Measurements from ENCODE around the gene NANS. TPM values are rescaled to one million over a fixed set of nuclear protein-coding genes. Genes with fewer than 3 reads are reported as not detected.

The NANS gene
- polyA plus RNA-seq, 1 donor (not counting 4 experiments of a cell fraction or from before 2014, with no cell fraction given), result 63.1 TPM

GRCh38 chr9:98031935-98032334 is 24.6 kb upstream of the NANS start:
- no peak overlapping the region for H3K4me2 ChIP-seq (ENCODE audit: control insufficient read depth, extremely low read depth, insufficient read depth, low read depth, low read length)
- dilution Hi-C loops (cut with MboI; ENCODE audit: extremely low pct_ligation_motif_present, low sequenced_read_pairs), result no loop called here
- H3K27ac ChIP-seq (ENCODE audit: control insufficient read depth, insufficient read depth, low read length), result no peak overlapping the region
- no peak for TF ChIP-seq CTCF (optimal IDR thresholded peaks at IDR 0.05 in 1 of 3, IDR thresholded peaks at IDR 0.05 in 1 of 3, conservative IDR thresholded peaks at IDR 0.05 in 1 of 3; ENCODE audit: extremely low read depth in 1 of 3, insufficient read depth in 2 of 3, low read length in 3 of 3)
- no peak for TF ChIP-seq EZH2 (IDR thresholded peaks at IDR 0.05; ENCODE audit: low read length)
- no peak overlapping the region for H3K9ac ChIP-seq (ENCODE audit: control insufficient read depth, extremely low read depth, insufficient read depth, low read length)
- no peaks in the 10 kb centered on the region for H3K9me3 ChIP-seq (ENCODE audit: control insufficient read depth, low read depth, low read length)
- H3K36me3 ChIP-seq (ENCODE audit: control insufficient read depth in 2 of 2, extremely low read depth in 1 of 2, insufficient read depth in 2 of 2, low read length in 2 of 2), result no peaks in the 10 kb centered on the region
- DNase-seq (ENCODE audit: low read depth, low spot score) (no peak), FAIRE-seq (no peak)
- no peak overlapping the region for H2AFZ ChIP-seq (ENCODE audit: control insufficient read depth, low read length)
- no peak overlapping the region for H3K4me3 ChIP-seq (ENCODE audit: control insufficient read depth in 2 of 3, extremely low read depth in 1 of 3, insufficient read depth in 2 of 3, low read depth in 1 of 3, low read length in 3 of 3)
- H3K4me1 ChIP-seq (ENCODE audit: control insufficient read depth, extremely low read depth, insufficient read depth, low read length), result peaks cover 5% of the 10 kb centered on the region
- H3K79me2 ChIP-seq (ENCODE audit: control insufficient read depth, insufficient read depth, low read length), result no peaks in the 10 kb centered on the region
- H4K20me1 ChIP-seq (ENCODE audit: control insufficient read depth, extremely low read depth, insufficient read depth, low read length), result no peaks in the 10 kb centered on the region
- H3K27me3 ChIP-seq (ENCODE audit: control insufficient read depth, extremely low read depth, insufficient read depth, low read length), result no peaks in the 10 kb centered on the region
- no peaks in the 10 kb centered on the region for H3K9me1 ChIP-seq (ENCODE audit: control insufficient read depth, extremely low read depth, insufficient read depth, low read length)

GRCh38 chr9:98034593-98035546 is 21.7 kb upstream of the NANS start:
- H3K27me3 ChIP-seq (ENCODE audit: control insufficient read depth, extremely low read depth, insufficient read depth, low read length), result no peaks in the 10 kb centered on the region
- H3K36me3 ChIP-seq (ENCODE audit: control insufficient read depth in 2 of 2, extremely low read depth in 1 of 2, insufficient read depth in 2 of 2, low read length in 2 of 2), result no peaks in the 10 kb centered on the region
- peak overlapping the region; percentile 1 for H2AFZ ChIP-seq (ENCODE audit: control insufficient read depth, low read length)
- H3K4me2 ChIP-seq (ENCODE audit: control insufficient read depth, extremely low read depth, insufficient read depth, low read depth, low read length), result peak overlapping the region; percentile 39
- peak; percentile 40 for DNase-seq (ENCODE audit: low read depth, low spot score)
- peak; percentile 66 for FAIRE-seq
- peaks cover 8% of the 10 kb centered on the region for H3K4me1 ChIP-seq (ENCODE audit: control insufficient read depth, extremely low read depth, insufficient read depth, low read length)
- TF ChIP-seq EZH2 (IDR thresholded peaks at IDR 0.05; ENCODE audit: low read length) (no peak), CTCF (optimal IDR thresholded peaks at IDR 0.05 in 1 of 3, IDR thresholded peaks at IDR 0.05 in 1 of 3, conservative IDR thresholded peaks at IDR 0.05 in 1 of 3; ENCODE audit: extremely low read depth in 1 of 3, insufficient read depth in 2 of 3, low read length in 3 of 3) (peak; percentile 85 to 87 (median 86))
- dilution Hi-C loops (cut with MboI; ENCODE audit: extremely low pct_ligation_motif_present, low sequenced_read_pairs), result no loop called here
- H3K4me3 ChIP-seq (ENCODE audit: control insufficient read depth in 2 of 3, extremely low read depth in 1 of 3, insufficient read depth in 2 of 3, low read depth in 1 of 3, low read length in 3 of 3), result no peak overlapping the region
- no peaks in the 10 kb centered on the region for H3K9me1 ChIP-seq (ENCODE audit: control insufficient read depth, extremely low read depth, insufficient read depth, low read length)
- H3K9ac ChIP-seq (ENCODE audit: control insufficient read depth, extremely low read depth, insufficient read depth, low read length), result no peak overlapping the region
- no peaks in the 10 kb centered on the region for H3K9me3 ChIP-seq (ENCODE audit: control insufficient read depth, low read depth, low read length)
- no peak overlapping the region for H3K27ac ChIP-seq (ENCODE audit: control insufficient read depth, insufficient read depth, low read length)
- no peaks in the 10 kb centered on the region for H4K20me1 ChIP-seq (ENCODE audit: control insufficient read depth, extremely low read depth, insufficient read depth, low read length)
- H3K79me2 ChIP-seq (ENCODE audit: control insufficient read depth, insufficient read depth, low read length), result no peaks in the 10 kb centered on the region
